GM21723 (cell line): ENCODE results near the gene FAM177B.

Experiments
- ATAC-seq: cut with Tn5 transposase; IDR thresholded peaks from one replicate; pipeline ENCODE4 v1.9.1; 2021; ENCODE audit warnings: mild to moderate bottlenecking, moderate library complexity; ENCODE audit not compliant: unreplicated experiment

The FAM177B gene

DNA sequence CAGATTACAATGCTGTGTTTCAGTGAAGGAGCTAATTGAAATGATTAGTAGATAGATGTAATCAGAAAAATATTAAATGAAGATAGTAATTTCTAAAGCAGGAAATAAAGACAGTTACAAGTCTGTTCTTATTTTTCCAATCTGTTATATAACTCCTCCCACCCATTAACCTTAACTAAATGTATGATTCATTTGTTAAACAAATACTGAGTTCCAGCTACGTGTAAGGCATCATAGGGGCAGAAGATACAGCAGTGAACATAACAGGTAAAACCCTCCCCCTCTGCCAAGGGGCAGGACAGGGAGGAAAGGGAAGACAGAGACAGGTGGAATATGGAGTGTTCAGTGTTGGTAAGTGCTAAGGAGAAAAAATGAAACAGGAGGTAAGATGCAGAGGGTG, at the start of gene FAM177B:
FAM177B (plus strand) TSS at position 231 of the 400 bp plus-strand sequence. CDS start 9,344 bp downstream, outside the sequence.
- ATAC-seq = no peak

DNA sequence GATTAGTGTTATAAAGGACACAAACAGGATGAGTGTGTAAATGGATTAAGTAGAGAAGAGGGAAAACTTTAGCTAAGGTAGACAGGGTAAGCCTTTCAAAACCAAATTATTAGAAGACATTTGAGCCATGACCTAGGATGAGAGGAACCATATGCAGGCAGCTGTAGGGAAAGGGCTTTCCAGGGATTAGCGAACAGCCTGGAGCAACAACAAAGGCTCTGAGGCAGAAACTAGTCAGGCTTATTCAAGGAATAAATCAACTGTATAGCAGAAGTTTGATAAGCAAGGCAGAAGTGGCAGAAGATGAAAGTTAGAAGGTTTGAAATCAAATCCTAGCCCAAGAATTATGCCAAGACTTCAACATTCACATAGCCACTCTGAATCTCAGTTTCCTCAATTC, 46.0 kb upstream of the FAM177B start:
- ATAC-seq = no peak

DNA sequence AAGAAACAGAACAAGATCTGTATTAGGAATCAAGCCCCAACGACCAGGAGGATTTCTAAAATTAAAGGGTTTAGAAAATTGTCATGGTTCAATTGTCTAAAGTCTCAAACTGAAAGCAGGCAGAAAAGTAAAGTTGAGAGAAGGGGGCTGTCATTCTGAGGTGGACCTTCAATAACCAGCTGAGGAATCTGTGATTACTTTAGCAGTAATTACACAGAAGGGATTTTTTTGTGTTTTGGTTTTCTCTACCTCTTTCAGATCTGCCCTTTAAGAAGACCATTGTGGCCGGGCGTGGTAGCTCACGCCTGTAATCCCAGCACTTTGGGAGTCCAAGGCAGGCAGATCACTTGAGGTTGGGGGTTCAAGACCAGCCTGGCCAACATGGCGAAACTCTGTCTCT, 42.1 kb upstream of the FAM177B start:
- no peak for ATAC-seq

DNA sequence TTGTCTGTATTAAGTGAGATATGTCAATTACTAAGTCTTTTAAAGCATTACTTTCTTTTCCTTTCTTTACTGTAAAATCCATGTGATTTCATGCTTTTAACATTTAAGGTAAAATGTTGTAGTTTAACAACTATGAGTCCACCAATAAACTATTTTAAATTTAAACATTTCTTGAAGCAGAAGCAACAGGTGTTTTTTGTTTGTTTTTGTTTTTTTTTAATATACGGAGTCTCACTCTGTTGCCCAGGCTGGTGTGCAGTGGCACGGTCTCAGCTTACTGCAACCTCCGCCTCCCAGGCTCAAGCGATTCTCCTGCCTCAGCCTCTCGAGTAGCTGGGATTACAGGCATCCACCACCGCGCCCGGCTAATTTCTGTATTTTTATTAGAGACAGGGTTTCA, 40.3 kb upstream of the FAM177B start:
- ATAC-seq = no peak

DNA sequence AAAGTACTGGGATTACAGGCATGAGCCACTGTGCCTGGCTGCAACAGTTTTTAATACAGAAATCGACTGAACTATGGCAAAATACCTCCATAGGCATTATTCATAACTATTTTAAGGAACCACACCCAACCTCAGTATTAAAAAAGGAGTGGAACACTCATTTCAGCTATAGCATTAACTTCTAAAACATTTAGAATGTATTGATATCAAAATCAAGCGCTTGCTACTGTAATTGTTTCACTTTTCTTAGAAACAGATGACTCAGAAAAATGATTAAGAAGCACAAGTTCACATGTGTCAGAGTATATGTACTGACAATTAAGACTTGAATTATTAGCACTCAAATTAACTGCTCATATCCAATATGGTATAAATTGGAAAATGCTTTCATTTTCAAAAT, 39.8 kb upstream of the FAM177B start:
- no peak for ATAC-seq

DNA sequence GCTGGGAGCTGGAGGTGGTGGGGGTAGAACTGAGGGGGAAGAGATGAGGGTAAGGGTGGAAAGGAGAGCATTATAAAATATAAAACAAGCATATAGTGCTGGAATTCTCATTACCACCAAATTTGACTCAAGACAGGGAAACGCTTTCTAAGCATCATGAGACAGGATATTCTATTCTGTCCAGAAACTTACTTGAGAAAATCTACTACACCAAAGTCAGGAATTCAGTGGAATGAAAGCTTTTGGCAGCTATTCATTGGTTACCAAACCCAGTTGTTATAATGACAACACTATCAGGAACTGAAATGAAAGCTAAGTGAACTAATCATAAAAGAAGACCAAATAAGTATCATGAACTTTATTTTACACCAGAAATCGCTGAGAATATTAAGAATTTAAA, 39.2 kb upstream of the FAM177B start:
- ATAC-seq = no peak

DNA sequence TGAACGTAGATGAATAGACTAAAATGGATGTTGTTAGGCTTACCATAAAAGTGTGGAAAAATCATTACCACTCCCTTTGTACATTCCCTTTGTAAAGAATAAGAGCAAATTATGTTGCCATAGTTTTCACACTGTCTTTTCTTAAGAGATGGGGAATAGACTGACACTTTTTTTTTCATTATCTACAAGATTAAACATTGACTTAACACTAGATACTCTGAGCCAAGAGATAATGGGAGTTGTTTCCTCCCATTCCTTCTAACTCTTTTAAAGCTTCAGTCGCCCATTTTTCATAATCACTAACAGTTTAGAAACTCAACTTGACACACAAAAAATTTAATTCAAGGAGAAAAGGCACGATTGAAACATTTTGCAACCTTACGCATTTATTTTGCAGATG, 34.8 kb upstream of the FAM177B start:
- ATAC-seq = no peak

DNA sequence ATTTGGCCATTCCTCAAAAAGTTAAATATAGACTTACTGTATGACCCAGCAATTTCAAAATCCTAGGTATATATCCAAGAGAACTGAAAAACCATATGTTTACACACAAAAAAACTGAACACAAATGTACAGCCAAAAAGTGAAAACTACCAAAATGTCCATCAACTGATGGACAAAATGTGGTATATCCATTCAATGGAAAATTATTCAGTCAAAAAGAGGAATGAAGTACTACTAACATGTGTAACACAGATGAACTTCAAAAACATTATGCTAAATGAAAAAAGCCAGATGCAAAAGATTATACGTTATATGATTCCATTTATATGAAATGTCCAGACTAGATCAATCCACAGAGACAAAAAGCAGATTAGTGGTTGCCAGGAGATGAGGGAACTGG, 32.7 kb upstream of the FAM177B start:
- ATAC-seq = no peak

DNA sequence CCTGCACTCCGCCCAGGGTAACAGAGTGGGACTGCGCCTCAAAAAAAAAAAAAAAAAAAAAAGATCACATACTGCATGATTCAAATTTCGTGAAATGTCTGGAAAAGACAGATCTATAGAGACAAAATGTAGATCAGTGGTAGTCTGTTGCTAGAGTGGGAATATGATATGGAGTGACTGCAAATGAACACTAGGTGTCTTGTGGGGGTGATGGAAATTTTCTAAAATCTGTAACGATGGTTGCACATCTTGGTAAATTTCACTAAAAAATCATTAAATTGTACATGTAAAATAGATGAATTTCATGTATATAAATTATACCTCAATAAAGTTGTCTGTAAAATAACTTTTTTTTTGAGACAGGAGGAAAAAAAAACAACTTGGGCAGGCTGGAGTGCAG, 30.2 kb upstream of the FAM177B start:
- no peak for ATAC-seq

DNA sequence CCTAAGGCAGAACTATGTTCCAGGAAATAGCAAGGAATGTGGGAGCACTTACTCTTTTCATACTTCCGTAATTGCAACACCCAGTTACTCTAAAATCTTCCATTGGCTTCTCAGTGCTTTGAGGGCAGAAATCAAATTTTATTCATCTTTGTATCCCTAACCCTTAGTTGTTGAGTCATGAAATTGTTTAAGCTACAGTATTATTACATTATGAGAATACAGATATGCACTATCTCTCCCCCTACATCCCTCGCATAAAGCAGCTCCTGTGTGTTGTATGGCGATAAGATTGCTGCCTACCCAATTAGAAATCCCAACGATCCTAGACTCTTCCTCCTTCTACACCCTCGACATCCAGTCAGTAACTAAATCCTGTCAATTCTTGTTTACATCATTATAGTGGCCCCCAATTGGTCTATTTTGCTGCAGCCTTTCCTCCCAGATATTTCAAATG, 27.3 kb upstream of the FAM177B start:
- no peak for ATAC-seq

DNA sequence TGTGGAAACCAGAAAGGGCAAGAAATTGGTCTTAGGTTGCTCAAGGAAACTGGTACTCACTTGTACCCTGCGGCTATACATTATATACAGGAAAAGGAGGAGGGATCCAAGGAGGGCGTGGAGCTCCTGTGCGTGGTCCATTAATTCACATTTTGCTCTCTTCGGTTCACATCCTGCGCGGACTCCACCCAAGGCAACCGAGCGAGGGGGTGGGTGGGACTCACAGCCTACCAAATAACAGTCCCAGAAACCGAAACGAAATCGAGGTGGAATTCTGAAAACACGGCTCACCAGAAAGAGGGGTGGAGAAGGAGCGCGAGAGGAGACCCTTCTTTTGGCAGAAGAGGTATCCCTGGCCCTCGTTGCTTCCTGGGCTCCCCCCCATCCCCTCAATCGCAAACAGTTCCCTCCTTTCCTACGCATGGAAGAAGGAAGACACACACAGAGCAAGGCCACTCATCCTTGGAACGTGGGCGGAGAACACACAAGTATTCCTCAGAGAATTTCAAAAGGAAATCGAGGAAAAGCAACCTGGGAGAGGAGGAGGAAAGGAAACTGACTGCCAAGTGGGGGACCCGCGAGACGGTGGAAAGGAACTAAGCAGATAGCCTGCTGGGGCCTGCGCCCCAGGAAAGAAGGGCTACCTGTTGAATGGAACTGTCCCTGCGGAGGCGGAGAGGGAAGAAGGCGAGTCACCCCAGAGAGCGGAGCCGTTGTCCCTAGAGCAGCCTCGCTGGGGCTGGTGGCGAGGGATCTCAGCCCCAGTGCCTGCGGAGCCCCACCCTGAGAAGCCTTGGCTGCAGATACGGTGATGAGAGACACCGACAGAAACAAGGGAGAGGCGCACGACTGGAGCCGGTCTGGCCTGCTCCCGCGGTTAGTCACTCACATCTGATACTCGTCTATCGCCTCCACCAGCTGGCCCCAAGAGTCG, 25.4 kb upstream of the FAM177B start:
- ATAC-seq = peak; percentile 42

DNA sequence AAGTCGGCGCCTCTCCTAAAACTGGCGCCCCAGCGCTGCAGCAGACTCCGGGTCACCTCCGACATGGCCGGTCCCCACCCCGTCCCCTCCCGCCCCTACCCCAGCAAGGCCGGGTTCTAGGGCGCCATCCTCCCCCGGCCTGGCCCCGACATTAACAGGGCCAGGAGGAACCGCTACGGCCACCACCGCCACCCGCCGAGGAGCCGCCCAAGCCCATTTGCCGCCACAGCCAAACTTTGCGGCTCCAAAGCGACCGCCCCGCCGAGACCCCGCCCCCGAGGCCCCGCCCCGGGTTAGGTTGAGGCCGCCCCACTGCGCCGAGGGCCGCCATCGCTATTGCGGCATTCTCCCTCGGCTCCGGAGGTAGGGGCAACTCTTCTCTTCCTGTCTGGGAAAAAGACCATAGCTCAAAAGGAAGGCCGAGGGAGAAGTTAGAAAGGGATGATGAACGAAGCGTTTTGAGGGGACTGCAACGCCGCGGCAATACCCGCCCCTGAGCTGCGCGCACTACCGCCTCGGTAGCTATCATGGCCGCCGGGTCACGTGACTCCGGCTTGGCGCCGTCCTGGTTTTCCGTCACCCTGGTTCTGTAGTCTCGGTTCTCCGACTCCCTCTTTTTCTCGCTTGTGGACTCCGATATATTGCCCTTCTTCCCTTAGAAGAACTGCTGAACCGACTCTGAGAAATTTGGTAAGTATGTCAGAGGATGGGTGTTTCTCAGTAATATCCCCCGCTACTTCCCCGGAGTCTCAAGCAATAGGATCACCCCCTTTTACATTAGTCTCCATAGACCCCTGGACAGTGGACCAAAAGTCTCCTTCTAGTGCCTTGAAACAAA, 24.5 kb upstream of the FAM177B start, which contains the start of the genes AIDA and BROX:
AIDA (minus strand) TSS at position 239 of the 838 bp plus-strand sequence; CDS start at position 65, 174 bp downstream.
BROX (plus strand) TSS at position 312 of the 838 bp plus-strand sequence. CDS start 3,136 bp downstream, outside the sequence.
- peak; percentile 86 for ATAC-seq

DNA sequence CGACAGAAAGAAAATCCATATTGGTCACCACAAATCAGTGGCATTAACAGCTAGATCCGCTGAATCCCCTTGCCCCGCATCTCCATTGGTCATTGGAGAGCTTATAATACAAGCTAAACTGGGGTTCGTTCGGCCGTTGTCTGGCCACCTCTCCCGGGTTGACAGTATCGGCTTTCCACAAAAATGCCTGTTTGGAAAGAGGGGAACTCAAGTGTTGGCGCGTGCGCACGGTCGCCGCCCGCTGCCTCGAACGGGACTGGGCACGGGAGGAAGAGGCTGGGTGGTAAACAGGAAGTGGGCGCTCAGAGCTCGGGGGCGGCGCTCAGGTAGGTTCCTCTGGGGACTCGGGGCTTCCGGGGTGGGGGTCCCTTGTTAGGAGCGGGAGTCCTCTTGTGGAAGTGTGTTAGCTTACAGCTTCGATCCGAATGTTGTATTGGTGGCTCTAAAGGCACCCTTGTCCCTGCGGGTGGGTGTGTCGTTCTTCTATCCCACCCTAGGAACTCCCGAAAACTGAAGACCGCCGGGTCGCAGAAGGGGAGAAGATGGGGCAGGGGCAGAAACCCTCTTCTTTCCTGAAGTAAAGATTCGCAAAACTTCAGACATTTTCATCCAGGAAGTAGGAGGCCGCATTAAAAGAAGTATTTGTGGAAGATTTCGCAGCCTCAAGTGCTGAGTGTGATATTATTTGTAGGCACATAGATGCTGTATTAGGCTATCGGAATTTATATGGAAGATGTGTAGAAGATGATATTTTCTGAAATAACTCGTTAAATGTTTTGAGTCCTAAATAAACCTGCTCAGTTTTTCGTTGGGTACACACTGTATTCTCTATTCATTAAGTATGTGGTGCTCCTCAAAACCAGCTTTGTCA, 23.7 kb upstream of the FAM177B start:
- peak; percentile 68 for ATAC-seq

DNA sequence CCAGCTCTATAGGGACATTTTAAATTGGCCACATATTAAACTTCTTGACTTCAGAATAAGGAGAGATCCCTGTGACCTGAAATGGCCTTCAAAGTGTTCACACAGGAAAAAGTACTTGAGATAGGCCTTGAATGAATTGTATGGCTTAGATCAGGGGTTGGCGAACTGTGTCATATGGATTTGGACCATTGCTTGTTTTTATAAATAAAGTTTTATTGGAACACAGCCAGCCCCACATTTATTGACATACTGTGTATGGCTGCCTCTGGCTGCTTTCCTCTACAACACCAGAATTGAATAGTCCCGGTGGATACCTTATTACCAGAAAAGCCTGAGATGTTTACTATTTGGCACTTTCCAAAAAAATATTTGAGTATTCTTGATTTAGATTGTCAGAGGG, 20.6 kb upstream of the FAM177B start:
- ATAC-seq = no peak

DNA sequence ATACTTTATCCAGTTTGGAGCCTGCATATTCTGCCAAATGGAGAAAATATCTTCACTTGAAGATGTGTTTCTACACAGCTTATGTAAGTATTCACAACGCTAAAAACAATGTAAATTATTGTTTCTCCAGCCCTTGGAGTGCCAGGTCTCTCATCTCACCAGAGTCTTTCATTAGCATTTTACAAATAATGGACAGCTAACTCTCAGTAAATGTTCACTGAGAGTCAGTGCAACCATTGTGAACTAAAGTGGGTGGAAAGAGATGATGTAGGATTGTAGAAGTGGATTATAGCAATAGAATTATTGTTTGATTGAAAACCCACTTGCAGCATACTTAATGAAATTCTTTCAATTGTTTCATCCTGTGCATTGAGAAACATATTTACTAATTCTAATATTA, 8.3 kb upstream of the FAM177B start:
- ATAC-seq = no peak

DNA sequence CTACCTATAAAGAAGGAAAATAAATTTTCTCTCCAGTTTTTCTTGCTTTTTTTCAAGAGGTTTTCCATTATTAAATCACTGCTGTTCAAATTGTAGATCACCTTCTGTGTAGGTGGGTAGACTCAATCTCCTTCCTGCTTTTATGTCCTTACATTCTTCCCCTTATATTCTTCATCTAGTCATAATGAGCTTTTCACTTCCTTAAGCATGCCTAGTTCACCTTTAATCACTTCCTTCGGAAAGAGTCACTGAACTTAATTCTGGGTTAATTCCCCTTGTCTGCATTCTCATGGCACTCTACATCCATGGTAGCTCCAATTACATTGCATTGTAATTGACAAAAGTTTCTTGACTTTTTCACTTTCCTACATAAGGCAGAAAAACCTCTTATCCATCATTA, 6.1 kb upstream of the FAM177B start:
- ATAC-seq = no peak

DNA sequence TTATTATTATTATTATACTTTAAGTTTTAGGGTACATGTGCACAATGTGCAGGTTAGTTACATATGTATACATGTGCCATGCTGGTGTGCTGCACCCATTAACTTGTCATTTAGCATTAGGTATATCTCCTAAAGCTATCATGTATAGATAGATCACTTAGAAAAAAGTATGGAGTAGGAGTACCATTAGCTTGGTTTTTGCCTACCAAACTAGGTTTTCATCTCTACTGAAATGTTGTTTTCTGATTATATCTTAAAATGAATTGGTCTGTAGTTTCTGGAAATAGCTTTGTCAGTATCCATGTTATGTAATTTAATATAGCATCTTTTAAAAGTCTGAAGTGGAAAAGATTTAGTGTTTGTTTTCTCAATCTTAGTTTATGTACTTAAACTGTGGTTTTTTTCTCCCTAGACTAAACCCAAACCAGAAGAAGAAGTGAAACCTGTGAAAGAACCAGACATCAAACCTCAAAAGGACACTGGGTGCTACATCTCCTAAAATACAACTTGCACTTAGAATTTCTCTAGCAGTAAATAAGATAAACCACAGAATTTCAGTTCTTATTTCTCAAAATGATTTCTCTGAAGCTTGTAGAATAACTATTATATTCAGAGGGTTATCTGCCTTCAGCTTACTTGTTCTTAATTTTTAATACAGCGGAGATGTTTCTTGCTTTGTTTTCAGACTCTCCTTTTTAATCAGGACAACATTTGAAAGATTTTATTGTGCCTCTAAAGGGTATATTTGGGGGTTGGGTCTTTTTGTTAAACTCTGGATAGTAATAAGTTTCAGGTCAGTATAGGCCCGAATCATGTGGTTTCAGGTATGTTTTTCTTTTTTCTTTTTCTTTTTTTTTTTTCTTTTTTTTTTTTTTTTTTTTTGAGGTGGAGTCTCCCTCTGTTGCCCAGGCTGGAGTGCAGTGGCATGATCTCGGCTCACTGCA, 4.5 kb upstream of the FAM177B start:
- ATAC-seq = peak; percentile 99

DNA sequence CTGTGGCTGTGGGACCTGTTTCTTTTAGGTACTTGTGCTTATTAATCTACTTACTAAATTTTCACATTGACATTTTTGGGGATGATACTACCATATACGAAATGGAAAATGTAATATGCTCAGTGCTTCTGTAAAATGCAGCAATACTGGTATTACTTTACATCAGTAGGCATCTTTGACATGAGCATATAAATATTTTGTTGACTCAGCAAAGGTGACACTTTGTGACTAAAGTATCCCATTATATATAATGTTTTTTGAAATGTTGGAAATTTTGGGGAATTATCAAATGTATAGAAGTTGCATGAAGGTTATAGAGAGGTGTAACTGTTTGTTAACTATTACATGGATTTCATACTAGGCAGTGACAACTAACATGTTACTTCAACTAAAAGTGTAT, 2.3 kb upstream of the FAM177B start:
- ATAC-seq = no peak

DNA sequence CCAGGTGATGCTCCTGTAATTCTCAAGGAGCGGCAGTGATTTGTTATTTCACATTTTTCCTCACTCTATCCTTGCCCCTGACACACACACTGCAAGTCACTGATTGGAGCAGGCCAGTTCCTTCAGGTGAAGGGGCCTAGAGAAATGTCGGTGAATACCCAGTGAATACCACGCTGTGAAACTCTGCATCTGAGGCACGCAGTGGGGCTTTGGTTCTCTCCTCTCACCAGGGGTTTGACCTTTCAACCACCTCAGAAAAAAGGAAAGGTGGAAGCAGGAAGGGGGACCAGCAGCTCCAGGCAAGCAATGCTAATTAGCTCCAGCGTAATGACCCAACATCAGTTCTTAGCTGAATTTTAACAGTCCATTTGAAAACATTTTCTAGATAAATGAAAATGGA, 532 bp upstream of the FAM177B start:
- ATAC-seq = no peak
